ENCODE data around the gene SGPP1. TPM values are rescaled to one million over a fixed set of nuclear protein-coding genes. Genes with fewer than 3 reads are reported as not detected.

The SGPP1 gene
- total RNA-seq, 6 experiments from 2014 or later: 20.5 to 25.8 (median 22.7) TPM

DNA sequence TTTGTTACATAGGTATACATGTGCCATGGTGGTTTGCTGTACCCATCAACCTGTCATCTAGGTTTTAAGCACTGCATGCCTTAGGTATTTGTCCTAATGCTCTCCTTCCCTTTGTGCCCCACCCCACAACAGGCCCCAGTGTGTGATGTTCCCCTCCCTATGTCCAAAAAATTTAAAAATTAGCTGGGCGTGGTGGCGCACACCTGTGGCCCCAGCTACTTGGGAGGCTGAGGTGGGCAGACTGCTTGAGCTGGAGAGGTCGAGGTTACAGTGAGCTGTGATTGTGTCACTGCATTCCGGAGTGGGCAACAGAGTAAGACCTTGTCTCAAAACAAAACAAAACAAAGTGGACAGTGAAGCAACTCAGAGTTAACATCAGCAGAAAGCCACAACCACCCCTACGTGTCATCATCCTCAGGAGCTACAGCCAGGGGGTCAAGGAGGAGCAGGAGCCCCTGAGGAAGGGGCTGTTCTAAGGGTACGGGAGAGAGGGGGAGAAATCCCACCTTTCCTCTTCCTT, 36.8 kb upstream of the SGPP1 start:
- Mint-ChIP-seq H3K9me3 (no peaks in the 10 kb centered on the region), H3K27ac (no peak overlapping the region), H3K4me3 (no peak overlapping the region), H3K4me1 (ENCODE audit: low read depth) (peaks cover 8% of the 10 kb centered on the region; the same call in 1 of the 2 replicates), H3K27me3 (ENCODE audit: insufficient read depth) (peaks cover 2% of the 10 kb centered on the region; the same call in 1 of the 2 replicates), H3K36me3 (ENCODE audit: low read depth) (no peaks in the 10 kb centered on the region)
- TF ChIP-seq CTCF (IDR thresholded peaks at IDR 0.05): no peak
- DNase-seq: no peak

- H3K4me1 Mint-ChIP-seq (ENCODE audit: low read depth): peaks cover 14% of the 10 kb centered on the region; the same call in 1 of the 2 replicates
- H3K27ac Mint-ChIP-seq: no peak overlapping the region
- H3K27me3 Mint-ChIP-seq (ENCODE audit: insufficient read depth): no peaks in the 10 kb centered on the region; the same call in 1 of the 2 replicates
- DNase-seq: no peak
- no peak overlapping the region for H3K4me3 Mint-ChIP-seq
- TF ChIP-seq CTCF (IDR thresholded peaks at IDR 0.05): no peak
- H3K36me3 Mint-ChIP-seq (ENCODE audit: low read depth): no peaks in the 10 kb centered on the region
- no peaks in the 10 kb centered on the region for H3K9me3 Mint-ChIP-seq
Observed at GRCh38 chr14:63764103-63764502, 36.2 kb upstream of the SGPP1 start.

GRCh38 chr14:63761351-63762117, 33.7 kb upstream of the SGPP1 start:
- H3K4me1 Mint-ChIP-seq (ENCODE audit: low read depth): peaks cover 14% of the 10 kb centered on the region; the same call in 1 of the 2 replicates
- H3K4me3 Mint-ChIP-seq: peak overlapping the region; percentile 62; the same call in 1 of the 2 replicates
- H3K9me3 Mint-ChIP-seq: no peaks in the 10 kb centered on the region
- H3K27ac Mint-ChIP-seq: no peak overlapping the region
- H3K27me3 Mint-ChIP-seq (ENCODE audit: insufficient read depth): no peaks in the 10 kb centered on the region; the same call in 1 of the 2 replicates
- no peaks in the 10 kb centered on the region for H3K36me3 Mint-ChIP-seq (ENCODE audit: low read depth)
- no peak for TF ChIP-seq CTCF (IDR thresholded peaks at IDR 0.05)
- DNase-seq: no peak

DNA sequence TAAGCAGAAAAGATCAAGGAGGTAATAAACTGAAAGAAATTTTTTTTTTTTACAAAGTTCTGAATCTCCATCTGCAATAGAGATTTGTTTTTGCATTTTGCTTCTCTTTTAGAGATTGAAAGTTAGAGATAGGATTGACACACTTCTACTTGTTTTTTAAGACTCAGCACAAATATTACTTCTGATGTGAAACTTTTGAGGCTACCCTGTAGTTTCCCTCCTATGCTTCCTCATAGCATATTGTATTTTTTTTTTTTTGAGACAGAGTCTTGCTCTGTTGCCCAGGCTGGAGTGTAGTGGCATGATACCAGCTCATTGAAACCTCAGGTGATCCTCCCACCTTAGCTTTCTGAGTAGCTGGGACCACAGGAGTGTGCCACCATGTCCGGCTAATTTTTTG, 32.1 kb upstream of the SGPP1 start:
- H3K36me3 Mint-ChIP-seq (ENCODE audit: low read depth): no peaks in the 10 kb centered on the region
- H3K27me3 Mint-ChIP-seq (ENCODE audit: insufficient read depth): no peaks in the 10 kb centered on the region; the same call in 1 of the 2 replicates
- peaks cover 14% of the 10 kb centered on the region; the same call in 1 of the 2 replicates for H3K4me1 Mint-ChIP-seq (ENCODE audit: low read depth)
- DNase-seq: no peak
- no peak for TF ChIP-seq CTCF (IDR thresholded peaks at IDR 0.05)
- H3K4me3 Mint-ChIP-seq: no peak overlapping the region
- H3K27ac Mint-ChIP-seq: no peak overlapping the region
- no peaks in the 10 kb centered on the region for H3K9me3 Mint-ChIP-seq

- Mint-ChIP-seq H3K9me3 (no peaks in the 10 kb centered on the region), H3K4me3 (peak overlapping the region; percentile 62), H3K4me1 (ENCODE audit: low read depth) (peaks cover 14% of the 10 kb centered on the region; the same call in 1 of the 2 replicates), H3K27ac (peak overlapping the region; percentile 29; the same call in 1 of the 2 replicates), H3K27me3 (ENCODE audit: insufficient read depth) (no peaks in the 10 kb centered on the region; the same call in 1 of the 2 replicates), H3K36me3 (ENCODE audit: low read depth) (no peaks in the 10 kb centered on the region)
- DNase-seq: no peak
- TF ChIP-seq CTCF (IDR thresholded peaks at IDR 0.05): no peak
Observed at GRCh38 chr14:63759456-63759855, 31.6 kb upstream of the SGPP1 start.
